Spleen (tissue), 7 donors: ENCODE measurements around the gene FLVCR2.

Experiments used
- POLR2A ChIP-seq, 3 donors: fragments of 450-650 bp; IDR thresholded peaks; one replicate each; pipeline ENCODE4 v1.5.1; 2017; ENCODE audit warnings: antibody characterized with exemption in 3 of 3, mild to moderate bottlenecking in 1 of 3
- TF ChIP-seq, protein P1 (sequence below), 11 experiments: fragments of 200-600 bp in 7 of 11; fragments of 450-650 bp in 4 of 11; sonication (generic) in 4 of 11; IDR thresholded peaks in 8 of 11; conservative IDR thresholded peaks in 3 of 11; 1 replicate in 7 of 11; 2 replicates in 4 of 11; pipeline versions ENCODE4 v1.4.0 to v1.8.0; 2016 to 2021; ENCODE audit warnings: antibody characterized with exemption in 11 of 11, inconsistent platforms in 4 of 11, mild to moderate bottlenecking in 1 of 11
- donor health status: DM: no; HTN: no; CAD: no; lungs with moderate emphysema.
- donor health status: DM: no; HTN: no; CAD: no.
- donor health status: DM: no; HTN: no; CAD: no.

DNA sequence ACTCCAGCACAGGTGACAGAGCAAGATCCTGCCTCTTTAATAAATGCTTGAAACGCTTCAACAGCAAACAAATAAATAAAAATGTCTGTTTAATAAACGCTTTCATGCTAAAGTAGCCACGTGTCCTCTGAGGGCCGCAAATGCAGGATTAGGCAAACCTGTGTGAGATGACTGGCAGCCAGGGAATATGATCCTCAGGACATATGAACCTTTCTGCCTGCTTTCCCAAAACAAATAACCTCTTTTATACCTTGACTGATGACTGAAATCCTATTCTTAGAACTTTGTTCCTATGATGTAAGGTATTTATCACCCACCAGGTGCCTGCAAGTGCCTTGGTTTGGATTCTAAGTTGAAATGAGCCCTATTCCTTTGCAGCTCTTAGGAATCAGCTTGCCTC lies 14.5 kb upstream of the FLVCR2 start:
- TF ChIP-seq, protein P1, sequence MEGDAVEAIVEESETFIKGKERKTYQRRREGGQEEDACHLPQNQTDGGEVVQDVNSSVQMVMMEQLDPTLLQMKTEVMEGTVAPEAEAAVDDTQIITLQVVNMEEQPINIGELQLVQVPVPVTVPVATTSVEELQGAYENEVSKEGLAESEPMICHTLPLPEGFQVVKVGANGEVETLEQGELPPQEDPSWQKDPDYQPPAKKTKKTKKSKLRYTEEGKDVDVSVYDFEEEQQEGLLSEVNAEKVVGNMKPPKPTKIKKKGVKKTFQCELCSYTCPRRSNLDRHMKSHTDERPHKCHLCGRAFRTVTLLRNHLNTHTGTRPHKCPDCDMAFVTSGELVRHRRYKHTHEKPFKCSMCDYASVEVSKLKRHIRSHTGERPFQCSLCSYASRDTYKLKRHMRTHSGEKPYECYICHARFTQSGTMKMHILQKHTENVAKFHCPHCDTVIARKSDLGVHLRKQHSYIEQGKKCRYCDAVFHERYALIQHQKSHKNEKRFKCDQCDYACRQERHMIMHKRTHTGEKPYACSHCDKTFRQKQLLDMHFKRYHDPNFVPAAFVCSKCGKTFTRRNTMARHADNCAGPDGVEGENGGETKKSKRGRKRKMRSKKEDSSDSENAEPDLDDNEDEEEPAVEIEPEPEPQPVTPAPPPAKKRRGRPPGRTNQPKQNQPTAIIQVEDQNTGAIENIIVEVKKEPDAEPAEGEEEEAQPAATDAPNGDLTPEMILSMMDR (IDR thresholded peaks at IDR 0.05 in 8 of 11, conservative IDR thresholded peaks at IDR 0.05 in 3 of 11): no peak
- TF ChIP-seq POLR2A (IDR thresholded peaks at IDR 0.05): no peak
